Measurements from ENCODE around the gene STPG2.

- TF ChIP-seq CTCF (IDR thresholded peaks at IDR 0.05; ENCODE audit: control extremely low read depth in 1 of 3, insufficient read depth in 1 of 3, low read depth in 1 of 3, low read length in 3 of 3) (no peak), RAD21 (IDR thresholded peaks at IDR 0.05 in 1 of 2, conservative IDR thresholded peaks at IDR 0.05 in 1 of 2; ENCODE audit: low read depth in 2 of 2, low read length in 2 of 2) (no peak), EP300 (IDR thresholded peaks at IDR 0.05; ENCODE audit: borderline replicate concordance in 1 of 2, low read depth in 2 of 2, low read length in 2 of 2) (no peak), POU5F1 (IDR thresholded peaks at IDR 0.05; ENCODE audit: low read depth, low read length) (no peak), POLR2A (IDR thresholded peaks at IDR 0.05; ENCODE audit: control extremely low read depth in 1 of 2, low read depth in 2 of 2, low read length in 2 of 2) (no peak), CBX5 (IDR thresholded peaks at IDR 0.05; ENCODE audit: low read depth, low read length) (no peak)
These were observed 365.1 kb downstream of the STPG2 start for GRCh38 chr4:97778174-97778573.

Data from H1 (cell line).